NT2/D1 (cell line): ENCODE measurements around the gene MXD1.

Source experiments
- YY1 ChIP-seq: IDR thresholded peaks from 2 replicates; pipeline ENCODE4 v1.6.1; 2011; ENCODE audit not compliant: insufficient read length, insufficient read depth
- ZNF274 ChIP-seq: IDR thresholded peaks from 2 replicates; pipeline ENCODE4 v1.6.1; 2011; ENCODE audit warnings: mild to moderate bottlenecking, low read depth, low read length

GRCh38 chr2:69962986-69963730 is 48.2 kb downstream of the MXD1 start:
- no peak for TF ChIP-seq YY1
- no peak for TF ChIP-seq ZNF274
